Measurements from ENCODE around the gene RNF38. TPM values are rescaled to one million over a fixed set of nuclear protein-coding genes. Genes with fewer than 3 reads are reported as not detected.
"Not testable (repeated sequence)": the region's sequence is repeated elsewhere in the genome, so short reads cannot be mapped to it uniquely, and the experiment has no call there.

RNF38 gene
- total RNA-seq, 1 experiment from 2014 or later: 6.9 TPM

- in situ Hi-C loops (cut with HindIII; ENCODE audit: low pct_unique_long_range_greater_than_20kb, low sequenced_read_pairs): no loop called here
- DNase-seq (ENCODE audit: low read depth): no peak
Measured at GRCh38 chr9:36346569-36346968, 53.5 kb downstream of the RNF38 start.

GRCh38 chr9:36345103-36345846 is 54.8 kb downstream of the RNF38 start:
- in situ Hi-C loops (cut with HindIII; ENCODE audit: low pct_unique_long_range_greater_than_20kb, low sequenced_read_pairs): no loop called here
- no peak for DNase-seq (ENCODE audit: low read depth)

GRCh38 chr9:36341936-36342577 is 58.0 kb downstream of the RNF38 start:
- no peak for DNase-seq (ENCODE audit: low read depth)
- in situ Hi-C loops (cut with HindIII; ENCODE audit: low pct_unique_long_range_greater_than_20kb, low sequenced_read_pairs): no loop called here

DNA sequence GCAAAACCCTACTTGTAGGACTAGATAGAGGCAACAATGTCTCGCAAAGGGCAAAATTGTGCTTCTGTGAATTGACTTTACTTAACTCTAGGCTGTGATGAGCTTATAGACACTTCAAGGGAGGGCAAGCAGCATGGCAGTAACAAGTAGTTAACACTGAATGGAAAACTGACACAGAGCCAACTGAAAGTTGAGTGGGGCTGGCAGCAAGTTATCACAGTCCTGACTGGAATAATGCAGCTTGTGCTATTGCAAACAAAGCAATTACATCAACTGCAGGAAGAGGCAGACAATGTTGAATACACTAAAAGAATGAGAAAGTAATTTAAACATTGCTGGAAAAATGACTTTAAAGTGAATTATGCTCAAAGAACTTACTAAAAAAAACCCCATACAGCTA is 62.2 kb downstream of the RNF38 start:
- DNase-seq (ENCODE audit: low read depth): no peak
- in situ Hi-C loops (cut with HindIII; ENCODE audit: low pct_unique_long_range_greater_than_20kb, low sequenced_read_pairs): no loop called here

GRCh38 chr9:36337002-36337401 is 63.1 kb downstream of the RNF38 start:
- no peak for DNase-seq (ENCODE audit: low read depth)
- in situ Hi-C loops (cut with HindIII; ENCODE audit: low pct_unique_long_range_greater_than_20kb, low sequenced_read_pairs): no loop called here

GRCh38 chr9:36336131-36336907 is 63.8 kb downstream of the RNF38 start:
- in situ Hi-C loops (cut with HindIII; ENCODE audit: low pct_unique_long_range_greater_than_20kb, low sequenced_read_pairs): no loop called here
- no peak for DNase-seq (ENCODE audit: low read depth)

DNA sequence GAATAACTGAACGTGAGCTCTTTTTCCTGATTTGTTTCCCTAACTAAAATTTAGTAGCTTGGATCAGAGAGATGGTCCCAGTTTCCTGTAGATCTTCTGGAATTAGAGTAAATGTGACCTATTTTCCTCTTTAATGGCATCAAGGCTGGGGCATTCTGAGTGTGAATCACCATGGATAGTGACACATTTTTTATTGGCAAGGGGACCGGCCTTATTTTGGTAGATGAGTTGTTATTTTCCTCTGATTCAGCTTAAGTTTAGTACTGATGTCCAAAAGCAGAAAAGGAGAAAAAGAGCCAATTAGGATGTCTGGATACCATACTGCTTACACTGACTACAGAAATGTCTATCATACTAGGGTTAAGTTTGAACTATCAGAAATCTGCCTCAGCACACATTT is 68.1 kb downstream of the RNF38 start:
- in situ Hi-C loops (cut with HindIII; ENCODE audit: low pct_unique_long_range_greater_than_20kb, low sequenced_read_pairs): no loop called here
- no peak for DNase-seq (ENCODE audit: low read depth)

- peak; percentile 44 for DNase-seq (ENCODE audit: low read depth)
- in situ Hi-C loops (cut with HindIII; ENCODE audit: low pct_unique_long_range_greater_than_20kb, low sequenced_read_pairs): no loop called here
Measured at GRCh38 chr9:36328798-36329411, 71.2 kb downstream of the RNF38 start.

- DNase-seq (ENCODE audit: low read depth): no peak
- in situ Hi-C loops (cut with HindIII; ENCODE audit: low pct_unique_long_range_greater_than_20kb, low sequenced_read_pairs): no loop called here
Measured at GRCh38 chr9:36325081-36325828, 74.8 kb downstream of the RNF38 start.

DNA sequence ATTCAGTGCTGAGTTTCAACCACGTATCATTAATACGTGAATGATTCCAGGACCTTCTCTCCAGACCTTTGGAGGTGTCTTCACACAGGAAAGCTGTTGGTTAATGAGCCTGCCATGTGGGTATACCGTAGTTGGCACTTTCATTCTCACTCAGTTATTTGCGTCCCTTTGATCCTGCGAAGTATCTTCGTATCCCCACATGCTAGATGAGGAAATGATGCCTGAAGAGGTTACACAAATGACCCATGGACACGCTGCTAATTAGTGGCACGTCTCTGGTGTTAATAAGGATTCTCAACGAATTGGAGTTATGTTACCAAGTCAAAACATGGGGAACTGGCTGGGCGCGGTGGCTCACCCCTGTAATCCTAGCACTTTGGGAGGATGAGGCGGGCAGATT is 76.1 kb downstream of the RNF38 start:
- DNase-seq (ENCODE audit: low read depth): no peak
- in situ Hi-C loops (cut with HindIII; ENCODE audit: low pct_unique_long_range_greater_than_20kb, low sequenced_read_pairs): no loop called here

GRCh38 chr9:36322462-36322861 is 77.6 kb downstream of the RNF38 start:
- in situ Hi-C loops (cut with HindIII; ENCODE audit: low pct_unique_long_range_greater_than_20kb, low sequenced_read_pairs): no loop called here
- DNase-seq (ENCODE audit: low read depth): no peak

- in situ Hi-C loops (cut with HindIII; ENCODE audit: low pct_unique_long_range_greater_than_20kb, low sequenced_read_pairs); DNase-seq (ENCODE audit: low read depth): not testable (repeated sequence)
Measured at GRCh38 chr9:36321903-36322302, 78.2 kb downstream of the RNF38 start.

GRCh38 chr9:36320466-36320865 is 79.6 kb downstream of the RNF38 start:
- in situ Hi-C loops (cut with HindIII; ENCODE audit: low pct_unique_long_range_greater_than_20kb, low sequenced_read_pairs): no loop called here
- DNase-seq (ENCODE audit: low read depth): peak; percentile 66

DNA sequence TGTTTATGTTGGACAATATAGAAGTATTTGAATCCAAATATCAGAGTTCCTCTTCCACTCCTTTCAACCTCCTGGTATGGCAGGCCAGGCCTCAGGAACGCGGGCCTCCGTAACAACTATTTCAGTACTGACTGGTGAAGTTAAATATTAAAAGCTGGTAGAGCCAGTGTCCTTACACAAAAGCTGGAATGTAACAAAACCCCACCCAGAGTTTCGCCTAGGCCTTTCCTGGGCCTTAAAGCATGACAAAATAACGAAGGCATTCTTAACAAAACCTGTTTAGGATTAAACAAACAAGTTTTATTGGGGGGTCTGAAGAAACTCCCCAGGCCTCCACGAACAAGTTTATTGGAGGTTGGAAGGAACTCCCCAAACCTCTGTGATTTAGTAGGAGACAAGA is 80.3 kb downstream of the RNF38 start:
- peak; percentile 75 for DNase-seq (ENCODE audit: low read depth)
- in situ Hi-C loops (cut with HindIII; ENCODE audit: low pct_unique_long_range_greater_than_20kb, low sequenced_read_pairs): no loop called here

DNA sequence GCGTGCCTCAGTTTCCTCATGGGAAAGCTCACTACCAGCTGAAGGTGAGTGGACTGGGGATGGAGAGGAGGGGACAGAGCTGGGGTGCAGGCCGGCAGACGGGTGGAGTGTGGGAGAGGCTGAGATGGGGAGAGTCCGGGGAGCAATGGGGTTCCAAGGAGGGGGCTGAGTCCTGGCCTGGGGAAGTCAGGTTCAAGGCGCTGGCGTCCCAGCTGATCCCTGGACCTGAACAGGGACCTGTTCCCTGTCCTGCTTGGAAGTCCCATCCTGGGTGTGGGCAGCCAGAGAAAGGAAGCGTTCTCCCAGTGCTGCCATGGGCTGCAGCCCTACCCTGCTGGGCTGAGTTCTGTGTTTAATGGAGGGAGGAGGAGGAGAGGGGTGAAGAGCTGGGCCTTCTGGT is 80.9 kb downstream of the RNF38 start:
- in situ Hi-C loops (cut with HindIII; ENCODE audit: low pct_unique_long_range_greater_than_20kb, low sequenced_read_pairs): no loop called here

GRCh38 chr9:36318212-36318802 is 81.8 kb downstream of the RNF38 start:
- in situ Hi-C loops (cut with HindIII; ENCODE audit: low pct_unique_long_range_greater_than_20kb, low sequenced_read_pairs): no loop called here
- no peak for DNase-seq (ENCODE audit: low read depth)

More for the DNA sequence above, 80.9 kb downstream of the RNF38 start:
- DNase-seq (ENCODE audit: low read depth): no peak

- peak; percentile 97 for DNase-seq (ENCODE audit: low read depth)
- in situ Hi-C loops (cut with HindIII; ENCODE audit: low pct_unique_long_range_greater_than_20kb, low sequenced_read_pairs): no loop called here
Measured at GRCh38 chr9:36317766-36318165, 82.3 kb downstream of the RNF38 start.
